Keratinocyte (primary cell): ENCODE results near the gene RABIF.

ENCODE experiments used
- CTCF ChIP-seq, 3 experiments: IDR thresholded peaks in 1 of 3; conservative IDR thresholded peaks in 1 of 3; optimal IDR thresholded peaks in 1 of 3; 2 replicates in 2 of 3; 3 replicates in 1 of 3; pipeline versions ENCODE3 to v1.5.1; 2011; ENCODE audit warnings: low read length in 3 of 3, mild to moderate bottlenecking in 3 of 3, moderate library complexity in 2 of 3, control low read depth in 1 of 3, inconsistent platforms in 1 of 3; ENCODE audit not compliant: insufficient read depth in 2 of 3; ENCODE audit errors: extremely low read depth in 1 of 3
- EZH2 ChIP-seq: IDR thresholded peaks from one replicate; pipeline ENCODE4 v1.6.1; 2012; ENCODE audit warnings: inconsistent platforms, mild to moderate bottlenecking, low read length, moderate library complexity

DNA sequence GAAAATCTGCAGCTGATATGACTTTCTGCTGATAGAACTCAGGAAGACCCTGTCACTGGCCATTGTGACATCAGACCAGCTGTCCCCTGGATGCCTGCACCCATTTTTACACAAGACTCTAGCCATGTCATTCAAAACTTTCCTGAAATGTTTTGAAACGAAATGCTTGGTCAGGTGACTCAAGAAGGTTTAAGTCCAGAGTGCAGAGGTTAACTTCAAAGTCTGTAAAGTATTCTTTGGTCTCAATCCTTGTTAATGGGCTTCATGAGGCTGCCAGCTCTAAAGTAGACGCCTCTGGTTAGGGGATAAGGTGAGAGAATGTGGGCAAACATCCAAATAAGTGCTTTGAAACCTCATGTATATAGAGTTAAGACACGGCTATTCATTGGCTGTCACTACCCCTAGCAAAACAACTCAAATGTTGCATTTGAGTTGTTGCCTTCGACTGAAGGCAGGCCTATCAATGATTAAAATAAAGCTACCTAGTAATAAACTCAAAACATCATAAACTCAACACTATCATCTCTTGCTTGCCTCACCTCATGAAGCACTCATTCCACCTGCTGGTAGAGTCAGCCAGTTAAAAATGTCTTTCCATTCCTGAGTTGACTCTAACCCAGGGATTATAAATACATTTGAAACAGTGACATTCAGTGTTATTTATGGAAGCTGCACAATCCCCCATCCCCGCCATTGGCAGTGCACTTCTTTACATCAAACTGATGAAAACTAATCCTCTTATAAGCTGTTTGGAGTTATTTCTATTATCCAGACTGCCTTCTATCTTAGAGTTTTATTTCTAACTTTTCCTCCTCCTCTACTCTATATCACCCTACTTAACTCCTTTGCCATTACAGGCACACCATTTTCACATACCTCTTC lies 26.0 kb downstream of the RABIF start:
- no peak for TF ChIP-seq CTCF (optimal IDR thresholded peaks at IDR 0.05 in 1 of 3, IDR thresholded peaks at IDR 0.05 in 1 of 3, conservative IDR thresholded peaks at IDR 0.05 in 1 of 3; ENCODE audit: extremely low read depth in 1 of 3, insufficient read depth in 2 of 3, low read length in 3 of 3)
- no peak for TF ChIP-seq EZH2
